HG03342 (cell line): ENCODE measurements around the gene ITGA3.

Experiments
- ATAC-seq: cut with Tn5 transposase; IDR thresholded peaks from one replicate; pipeline ENCODE4 v1.9.1; 2021; ENCODE audit warnings: mild to moderate bottlenecking, moderate library complexity; ENCODE audit not compliant: unreplicated experiment

The ITGA3 gene

GRCh38 chr17:50123649-50124349, 67.9 kb downstream of the ITGA3 start:
- no peak for ATAC-seq

GRCh38 chr17:50125420-50125997, 69.6 kb downstream of the ITGA3 start:
- no peak for ATAC-seq

- no peak for ATAC-seq
These were observed 71.9 kb downstream of the ITGA3 start for GRCh38 chr17:50127697-50128361.

- no peak for ATAC-seq
These were observed 72.8 kb downstream of the ITGA3 start for GRCh38 chr17:50128441-50129352.

GRCh38 chr17:50129353-50129727, 73.4 kb downstream of the ITGA3 start:
- no peak for ATAC-seq

- no peak for ATAC-seq
These were observed 74.0 kb downstream of the ITGA3 start, which contains the start of gene SAMD14 for GRCh38 chr17:50129728-50130558. TSS of gene SAMD14 (minus strand) at chr17:50130160. CDS start at chr17:50124959, 5,201 bp downstream.

GRCh38 chr17:50130559-50131305, 74.8 kb downstream of the ITGA3 start:
- ATAC-seq: no peak

GRCh38 chr17:50132104-50132794, 76.3 kb downstream of the ITGA3 start:
- ATAC-seq: no peak

GRCh38 chr17:50133028-50133768, 77.3 kb downstream of the ITGA3 start:
- ATAC-seq: no peak

- ATAC-seq: no peak
These were observed 77.8 kb downstream of the ITGA3 start for GRCh38 chr17:50133769-50134099.

- no peak for ATAC-seq
These were observed 78.5 kb downstream of the ITGA3 start for GRCh38 chr17:50134206-50135110.

- ATAC-seq: no peak
These were observed 79.6 kb downstream of the ITGA3 start for GRCh38 chr17:50135316-50136095.

GRCh38 chr17:50136096-50136687, 80.3 kb downstream of the ITGA3 start:
- ATAC-seq: no peak

GRCh38 chr17:50137042-50137441, 81.1 kb downstream of the ITGA3 start:
- ATAC-seq: no peak

- no peak for ATAC-seq
These were observed 83.4 kb downstream of the ITGA3 start for GRCh38 chr17:50139185-50139783.
